Stimulated activated CD8-positive, alpha-beta memory T cell treated with anti-CD3 and anti-CD28 coated beads, Interleukin-12 subunit alpha, Interleukin-12 subunit beta, amount 100 ng/mL, for 1 hour (primary cell): ENCODE results near the gene ARHGAP25.

ENCODE experiments used
- DNase-seq: peaks from one replicate; pipeline ENCODE4 v3.0.0-alpha.2; 2020; ENCODE audit warnings: low read depth

Gene ARHGAP25

GRCh38 chr2:68831686-68832232 lies 97.1 kb downstream of the ARHGAP25 start:
- no peak for DNase-seq

GRCh38 chr2:68832233-68832869 lies 97.7 kb downstream of the ARHGAP25 start:
- no peak for DNase-seq

GRCh38 chr2:68833162-68833561 lies 98.6 kb downstream of the ARHGAP25 start:
- no peak for DNase-seq

- no peak for DNase-seq
Measured at GRCh38 chr2:68834737-68835376, 100.2 kb downstream of the ARHGAP25 start.

- no peak for DNase-seq
Measured at GRCh38 chr2:68835621-68836020, 101.0 kb downstream of the ARHGAP25 start.

GRCh38 chr2:68837164-68837860 lies 102.7 kb downstream of the ARHGAP25 start:
- peak; percentile 49 for DNase-seq

GRCh38 chr2:68837861-68838341 lies 103.3 kb downstream of the ARHGAP25 start:
- DNase-seq = no peak

- DNase-seq = no peak
Measured at GRCh38 chr2:68838641-68839040, 104.0 kb downstream of the ARHGAP25 start.

GRCh38 chr2:68839260-68839833 lies 104.7 kb downstream of the ARHGAP25 start:
- DNase-seq = no peak

GRCh38 chr2:68845043-68845442 lies 110.4 kb downstream of the ARHGAP25 start:
- no peak for DNase-seq

- DNase-seq = no peak
Measured at GRCh38 chr2:68846091-68846490, 111.5 kb downstream of the ARHGAP25 start.

- no peak for DNase-seq
Measured at GRCh38 chr2:68847751-68848150, 113.1 kb downstream of the ARHGAP25 start.

GRCh38 chr2:68849579-68850030 lies 115.0 kb downstream of the ARHGAP25 start:
- no peak for DNase-seq

- no peak for DNase-seq
Measured at GRCh38 chr2:68850524-68850923, 115.9 kb downstream of the ARHGAP25 start.

- no peak for DNase-seq
Measured at GRCh38 chr2:68853035-68853434, 118.4 kb downstream of the ARHGAP25 start.

GRCh38 chr2:68853915-68854314 lies 119.3 kb downstream of the ARHGAP25 start:
- DNase-seq = no peak

GRCh38 chr2:68854476-68854875 lies 119.9 kb downstream of the ARHGAP25 start:
- no peak for DNase-seq

- DNase-seq = no peak
Measured at GRCh38 chr2:68855550-68855949, 120.9 kb downstream of the ARHGAP25 start.

GRCh38 chr2:68857202-68857845 lies 122.7 kb downstream of the ARHGAP25 start:
- no peak for DNase-seq

GRCh38 chr2:68857855-68858456 lies 123.3 kb downstream of the ARHGAP25 start:
- no peak for DNase-seq

GRCh38 chr2:68860111-68860510 lies 125.5 kb downstream of the ARHGAP25 start:
- DNase-seq = no peak
